Effector memory CD8-positive, alpha-beta T cell (primary cell): ENCODE data around the gene LLCFC1.

Experiments
- ATAC-seq: fragments of 150-1000 bp; cut with Tn5 transposase; replicated peaks from 2 replicates; pipeline ENCODE4 v1.10.0; 2021; ENCODE audit warnings: mild to moderate bottlenecking, moderate library complexity
- DNase-seq, 3 experiments: peaks; one replicate each; pipeline ENCODE4 v3.0.0; 2021
- H3K27ac Mint-ChIP-seq, 2 donors: one replicate each; pipeline ENCODE4 v1.8.0; 2022; ENCODE audit warnings: mild to moderate bottlenecking in 2 of 2, mixed read lengths in 2 of 2, moderate library complexity in 2 of 2
- H3K27me3 Mint-ChIP-seq, 2 donors: one replicate each; pipeline ENCODE4 v1.8.0; 2022; ENCODE audit warnings: mixed read lengths in 2 of 2
- H3K36me3 Mint-ChIP-seq: one replicate; pipeline ENCODE4 v1.8.0; 2022; ENCODE audit warnings: mild to moderate bottlenecking, moderate library complexity, mixed read lengths; ENCODE audit not compliant: insufficient read depth
- H3K4me1 Mint-ChIP-seq, 2 donors: one replicate each; pipeline ENCODE4 v1.8.0; 2022; ENCODE audit warnings: low read depth in 2 of 2, mixed read lengths in 2 of 2
- H3K4me3 Mint-ChIP-seq, 2 donors: one replicate each; pipeline ENCODE4 v1.8.0; 2022; ENCODE audit warnings: mild to moderate bottlenecking in 2 of 2, mixed read lengths in 2 of 2, moderate library complexity in 2 of 2
- H3K9me3 Mint-ChIP-seq, 2 donors: one replicate each; pipeline ENCODE4 v1.8.0; 2022; ENCODE audit warnings: mixed read lengths in 2 of 2

The LLCFC1 gene

DNA sequence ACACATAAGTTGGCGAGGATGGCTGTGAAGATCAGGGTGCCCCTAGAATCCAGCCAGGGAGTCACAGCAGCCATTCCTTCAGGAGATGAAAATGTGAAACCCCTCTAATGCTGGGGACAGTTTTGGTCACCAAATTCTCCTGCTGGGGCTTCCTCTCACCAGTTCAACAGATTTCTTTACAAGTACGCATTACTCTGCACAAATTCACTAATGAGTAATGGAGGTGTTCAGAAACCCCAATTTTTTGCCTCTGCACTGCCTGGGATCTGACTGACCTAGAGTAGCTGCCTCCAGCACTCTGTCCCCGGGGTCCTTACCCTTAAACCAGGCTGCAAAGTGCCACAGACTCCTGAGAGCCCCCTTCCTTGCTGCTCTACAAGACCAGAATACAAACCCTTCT lies 21.8 kb upstream of the LLCFC1 start:
- Mint-ChIP-seq H3K4me1 (no peaks in the 10 kb centered on the region), H3K27me3 (peaks cover 24 to 65% of the 10 kb centered on the region in 2 donors), H3K27ac (no peak overlapping the region), H3K36me3 (no peaks in the 10 kb centered on the region), H3K4me3 (no peak overlapping the region), H3K9me3 (no peaks in the 10 kb centered on the region)
- ATAC-seq, result no peak
- no peak for DNase-seq

DNA sequence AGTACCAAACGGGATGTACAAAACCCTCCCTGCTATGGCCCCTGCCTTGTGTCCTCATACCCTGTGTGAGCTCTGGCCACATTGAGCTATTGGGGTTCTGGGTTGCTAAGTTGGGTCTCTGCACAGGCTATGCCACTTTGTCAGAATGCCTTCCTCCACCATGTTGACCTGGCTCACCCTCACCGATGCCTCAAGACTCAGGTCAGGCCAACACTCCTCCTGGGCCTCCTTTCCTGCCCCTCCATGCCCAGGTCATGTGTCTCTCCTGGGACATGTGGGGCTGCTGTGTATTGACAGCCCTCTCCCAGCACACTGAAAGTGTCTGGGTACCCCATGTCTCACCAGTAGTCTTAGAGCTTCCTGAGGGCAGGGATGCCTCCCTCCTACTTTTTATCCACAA lies 20.4 kb upstream of the LLCFC1 start:
- DNase-seq (no peak), ATAC-seq (no peak)
- H3K27me3 Mint-ChIP-seq, result peaks cover 14 to 52% of the 10 kb centered on the region in 2 donors
- H3K4me3 Mint-ChIP-seq, result no peak overlapping the region
- no peaks in the 10 kb centered on the region for H3K4me1 Mint-ChIP-seq
- H3K27ac Mint-ChIP-seq, result no peak overlapping the region
- no peaks in the 10 kb centered on the region for H3K9me3 Mint-ChIP-seq
- no peaks in the 10 kb centered on the region for H3K36me3 Mint-ChIP-seq

DNA sequence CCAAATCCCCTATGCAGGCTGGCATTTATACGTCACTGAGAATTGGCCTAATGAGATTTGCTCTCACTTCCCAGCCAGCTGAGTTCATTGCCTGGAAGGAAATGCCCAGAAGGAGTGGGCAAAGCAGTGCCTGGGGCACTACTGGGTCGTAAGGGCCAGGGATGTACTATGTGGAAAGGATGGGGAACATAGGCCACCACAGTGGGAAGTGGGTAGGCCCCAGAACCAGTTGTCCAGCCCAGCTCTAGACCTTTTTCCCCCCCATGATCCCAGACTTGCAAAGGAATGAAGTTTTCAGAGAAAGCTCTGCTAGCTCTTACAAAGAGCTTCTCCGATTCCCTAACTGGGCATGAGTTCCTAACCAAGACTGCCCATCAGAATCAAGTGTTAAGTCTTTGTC lies 19.6 kb upstream of the LLCFC1 start:
- peaks cover 6 to 45% of the 10 kb centered on the region in 2 donors for H3K27me3 Mint-ChIP-seq
- no peaks in the 10 kb centered on the region for H3K36me3 Mint-ChIP-seq
- H3K27ac Mint-ChIP-seq, result no peak overlapping the region
- H3K4me1 Mint-ChIP-seq, result no peaks in the 10 kb centered on the region
- ATAC-seq (no peak), DNase-seq (no peak)
- H3K9me3 Mint-ChIP-seq, result no peaks in the 10 kb centered on the region
- H3K4me3 Mint-ChIP-seq, result no peak overlapping the region

DNA sequence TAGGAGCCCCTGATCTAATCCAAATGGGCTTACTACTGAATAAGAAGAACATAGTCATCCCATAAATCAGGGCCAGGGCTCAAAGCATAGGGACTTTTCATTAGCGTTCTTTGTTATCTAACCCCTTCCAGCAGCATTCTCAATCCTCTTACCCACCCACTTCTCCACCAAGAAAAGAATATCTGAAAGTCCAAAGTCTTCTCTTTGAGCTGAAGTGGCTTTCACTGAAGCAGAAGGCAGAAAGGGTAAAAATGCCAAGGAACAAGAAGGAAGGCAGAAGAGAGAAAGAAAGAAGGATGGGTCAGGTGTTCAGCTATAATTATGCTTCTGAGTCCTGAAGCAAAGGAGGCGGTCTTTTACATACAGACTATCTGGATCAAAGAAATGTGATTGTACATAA lies 15.9 kb upstream of the LLCFC1 start:
- ATAC-seq, result no peak
- no peaks in the 10 kb centered on the region for H3K36me3 Mint-ChIP-seq
- H3K27me3 Mint-ChIP-seq, result peaks cover 0 to 35% of the 10 kb centered on the region in 2 donors
- H3K27ac Mint-ChIP-seq, result no peak overlapping the region
- H3K9me3 Mint-ChIP-seq, result no peaks in the 10 kb centered on the region
- H3K4me3 Mint-ChIP-seq, result no peak overlapping the region
- DNase-seq, result no peak
- H3K4me1 Mint-ChIP-seq, result peaks cover 0 to 2% of the 10 kb centered on the region in 2 donors

DNA sequence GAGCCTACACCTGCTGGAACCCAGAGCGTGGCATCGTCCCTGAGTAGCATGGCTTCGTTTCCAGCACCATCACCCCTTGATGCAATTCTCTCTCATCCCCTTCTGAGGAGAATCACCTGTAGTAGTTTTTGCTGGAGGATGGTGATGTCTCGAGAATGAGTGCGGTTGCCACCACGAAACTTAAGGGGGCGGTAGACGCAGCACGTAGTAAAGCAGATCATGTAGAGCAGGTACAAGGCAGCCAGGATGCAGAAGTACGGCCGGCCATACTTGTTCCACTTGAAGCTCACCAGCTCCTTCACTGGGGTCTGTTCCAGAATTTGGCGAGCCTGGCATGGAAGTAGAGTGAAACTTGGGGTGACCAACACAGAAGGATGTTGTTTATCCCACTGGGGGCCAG lies 13.9 kb upstream of the LLCFC1 start:
- H3K27me3 Mint-ChIP-seq, result peaks cover 3 to 29% of the 10 kb centered on the region in 2 donors
- DNase-seq (no peak), ATAC-seq (no peak)
- no peaks in the 10 kb centered on the region for H3K36me3 Mint-ChIP-seq
- no peaks in the 10 kb centered on the region for H3K9me3 Mint-ChIP-seq
- peaks cover 0 to 2% of the 10 kb centered on the region in 2 donors for H3K4me1 Mint-ChIP-seq
- no peak overlapping the region for H3K27ac Mint-ChIP-seq
- no peak overlapping the region for H3K4me3 Mint-ChIP-seq

DNA sequence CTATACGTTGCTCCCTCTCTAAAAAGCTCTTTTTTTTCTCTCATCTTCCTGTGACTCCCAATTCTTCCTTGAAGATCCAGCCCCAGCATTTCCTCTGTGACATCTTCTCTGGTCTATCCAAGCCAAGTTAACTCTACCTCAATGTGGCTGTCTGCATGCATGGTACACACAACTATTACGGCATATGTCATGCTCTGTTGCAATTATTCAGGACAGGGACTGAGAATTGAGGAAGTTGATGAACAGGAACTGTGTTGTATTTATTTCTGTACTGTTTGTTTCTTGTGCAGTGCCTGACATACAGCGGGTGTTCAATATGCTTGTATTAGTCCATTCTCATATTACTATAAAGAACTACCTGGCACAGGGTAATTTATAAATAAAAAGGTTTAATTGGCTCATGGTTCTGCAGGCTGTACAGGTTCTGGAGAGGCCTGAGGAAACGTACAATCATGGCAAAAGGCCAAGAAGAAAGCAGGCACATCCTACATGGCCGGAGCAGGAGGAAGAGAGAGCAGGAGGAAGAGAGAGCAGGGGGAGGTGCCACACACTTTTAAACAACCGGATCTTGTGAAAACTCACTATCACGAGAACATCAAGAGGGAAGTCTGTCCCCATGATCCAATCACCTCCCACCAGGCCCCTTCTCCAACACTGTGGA lies 12.1 kb upstream of the LLCFC1 start:
- Mint-ChIP-seq H3K4me1 (peaks cover 0 to 2% of the 10 kb centered on the region in 2 donors), H3K27ac (no peak overlapping the region), H3K36me3 (no peaks in the 10 kb centered on the region), H3K9me3 (no peaks in the 10 kb centered on the region), H3K27me3 (peaks cover 5 to 30% of the 10 kb centered on the region in 2 donors), H3K4me3 (no peak overlapping the region)
- no peak for ATAC-seq
- no peak for DNase-seq

DNA sequence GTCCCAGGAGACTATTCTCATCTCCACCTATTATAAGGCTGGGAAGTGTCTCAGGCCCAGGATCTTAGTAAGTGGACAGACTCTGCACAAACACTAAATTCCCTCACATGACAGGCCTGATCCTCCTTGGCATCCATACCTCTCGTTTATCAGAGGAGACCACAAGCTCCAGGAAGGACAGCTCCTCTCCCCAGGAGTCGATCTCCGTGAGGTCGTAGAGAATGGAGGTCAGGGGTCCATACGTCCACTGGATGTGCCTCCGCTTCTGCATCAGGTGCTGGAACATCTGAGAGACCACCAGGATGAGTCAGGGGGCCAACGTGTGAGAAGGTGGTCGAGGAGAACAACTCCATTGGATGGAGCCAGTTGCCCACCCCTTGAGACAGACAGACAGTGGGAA lies 11.3 kb upstream of the LLCFC1 start:
- no peaks in the 10 kb centered on the region for H3K9me3 Mint-ChIP-seq

DNA sequence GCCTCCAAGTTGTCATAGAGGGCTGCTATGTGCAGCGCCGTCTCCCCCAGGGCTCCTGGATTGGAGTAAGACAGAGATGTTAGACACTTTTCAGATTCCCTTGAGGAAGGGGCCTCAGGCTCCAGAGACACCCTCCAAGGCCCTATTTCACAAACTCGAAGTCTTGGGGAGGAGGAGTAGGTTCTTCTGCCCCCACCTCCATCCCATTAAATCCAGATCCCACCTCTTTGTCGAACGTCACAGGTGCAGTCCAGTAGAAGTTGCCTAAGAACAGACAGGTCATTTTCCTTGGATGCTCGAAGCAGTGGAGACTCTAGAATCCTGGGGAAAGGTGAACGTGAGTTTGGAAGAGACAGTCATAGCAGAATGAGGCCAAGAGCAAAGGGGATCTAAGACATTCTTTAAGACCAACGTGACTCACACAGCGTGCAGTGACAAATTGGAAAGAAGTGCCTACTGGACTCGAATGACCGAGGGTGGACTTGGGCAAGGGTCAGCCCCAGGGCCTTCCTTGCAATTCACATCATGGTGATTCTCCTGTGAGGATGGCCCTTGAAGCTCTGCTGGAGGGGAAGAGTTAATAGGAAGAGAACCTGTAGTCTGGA lies 9.1 kb upstream of the LLCFC1 start:
- ATAC-seq, result no peak
- no peak overlapping the region for H3K27ac Mint-ChIP-seq
- peaks cover 18 to 46% of the 10 kb centered on the region in 2 donors for H3K27me3 Mint-ChIP-seq
- H3K36me3 Mint-ChIP-seq, result no peaks in the 10 kb centered on the region
- no peak overlapping the region for H3K4me3 Mint-ChIP-seq
- DNase-seq, result no peak
- H3K9me3 Mint-ChIP-seq, result no peaks in the 10 kb centered on the region
- H3K4me1 Mint-ChIP-seq, result peaks cover 0 to 5% of the 10 kb centered on the region in 2 donors

More for the DNA sequence above, 11.3 kb upstream of the LLCFC1 start:
- Mint-ChIP-seq H3K4me3 (no peak overlapping the region), H3K36me3 (no peaks in the 10 kb centered on the region), H3K27me3 (peaks cover 9 to 34% of the 10 kb centered on the region in 2 donors), H3K4me1 (peaks cover 0 to 2% of the 10 kb centered on the region in 2 donors), H3K27ac (no peak overlapping the region)
- DNase-seq (no peak), ATAC-seq (no peak)

DNA sequence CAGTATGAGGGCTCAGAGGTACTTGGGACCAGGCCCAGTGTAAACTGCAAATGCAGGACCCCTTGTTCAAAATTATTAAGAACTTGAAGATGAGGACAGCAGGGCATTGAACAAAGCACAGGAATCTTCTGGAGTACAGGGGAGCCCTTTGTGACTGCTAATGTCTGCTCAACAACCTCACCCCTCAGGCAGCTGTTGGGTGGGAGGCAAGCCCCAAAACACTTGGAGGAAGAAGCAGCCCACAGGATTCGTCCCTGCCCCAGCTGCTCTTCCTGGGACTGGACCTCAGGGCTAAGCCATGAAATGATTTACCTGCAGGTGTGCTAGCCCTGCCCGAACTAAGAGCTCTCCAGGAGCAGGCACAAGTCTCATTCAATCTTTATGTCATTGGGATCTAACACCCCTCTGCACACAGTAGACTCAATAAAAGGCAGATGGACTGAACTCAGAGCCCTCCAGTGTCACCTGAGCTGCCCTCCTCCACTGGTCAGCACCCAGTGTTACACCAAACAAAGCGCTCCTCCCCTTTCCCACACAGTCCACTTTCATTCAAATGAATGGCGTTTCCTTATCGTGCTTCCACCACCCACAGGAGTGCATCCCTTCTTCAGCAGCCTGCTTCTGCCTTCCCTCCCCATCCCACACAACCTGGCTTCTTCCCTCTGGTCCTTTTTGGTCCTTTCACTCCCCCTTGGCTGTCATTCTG lies 6.7 kb upstream of the LLCFC1 start:
- H3K4me1 Mint-ChIP-seq, result peaks cover 0 to 3% of the 10 kb centered on the region in 2 donors
- peaks cover 29 to 52% of the 10 kb centered on the region in 2 donors for H3K27me3 Mint-ChIP-seq
- H3K36me3 Mint-ChIP-seq, result no peaks in the 10 kb centered on the region
- H3K27ac Mint-ChIP-seq, result no peak overlapping the region
- H3K4me3 Mint-ChIP-seq, result no peak overlapping the region
- no peaks in the 10 kb centered on the region for H3K9me3 Mint-ChIP-seq
- ATAC-seq (no peak), DNase-seq (no peak)

DNA sequence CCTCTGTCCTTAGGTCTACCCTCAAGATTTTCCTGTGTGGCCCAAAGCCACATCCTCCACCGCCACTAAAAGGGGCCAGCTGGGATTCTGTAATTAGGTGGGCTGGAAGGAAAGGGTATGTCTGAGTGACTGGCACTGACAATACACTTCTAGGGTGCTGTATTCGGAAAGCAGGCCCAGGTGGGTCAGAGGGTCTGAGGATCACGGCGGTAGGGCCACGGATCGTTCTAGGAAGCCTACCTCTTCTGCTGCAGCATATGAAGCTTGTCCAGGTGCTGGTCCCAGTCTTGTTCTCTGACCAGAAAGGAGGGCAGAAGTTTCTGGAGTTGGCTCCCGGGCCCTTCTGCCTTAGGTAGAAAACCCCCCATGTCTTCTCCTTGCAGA lies 6.2 kb upstream of the LLCFC1 start:
- H3K27me3 Mint-ChIP-seq, result peaks cover 29 to 47% of the 10 kb centered on the region in 2 donors
- ATAC-seq (no peak), DNase-seq (no peak)
- H3K9me3 Mint-ChIP-seq, result no peaks in the 10 kb centered on the region
- no peak overlapping the region for H3K4me3 Mint-ChIP-seq
- H3K4me1 Mint-ChIP-seq, result peaks cover 0 to 3% of the 10 kb centered on the region in 2 donors
- H3K27ac Mint-ChIP-seq, result no peak overlapping the region
- no peaks in the 10 kb centered on the region for H3K36me3 Mint-ChIP-seq

DNA sequence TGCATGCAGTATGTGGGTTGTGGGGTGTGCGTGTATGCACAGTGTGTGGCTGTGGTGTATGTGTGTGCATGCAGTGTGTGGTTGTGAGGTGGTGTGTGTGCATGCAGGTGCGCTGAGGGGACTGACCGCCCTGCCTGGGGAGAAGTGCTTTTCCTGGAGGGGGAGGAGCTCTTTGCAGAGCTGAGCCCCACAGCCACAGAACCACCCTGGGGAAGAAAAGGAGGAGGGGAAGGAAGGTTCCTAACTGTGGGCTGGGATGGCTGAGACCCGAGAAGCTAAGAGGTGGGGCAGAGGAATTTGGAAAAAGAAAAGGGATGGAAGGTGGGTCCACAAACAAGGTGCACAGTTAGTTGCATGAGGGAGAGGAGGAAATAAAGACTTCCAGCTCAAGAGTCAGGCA lies 5.7 kb upstream of the LLCFC1 start, which contains the start of gene TRPV5:
TRPV5 (minus strand) TSS at position 123 of the 400 bp plus-strand sequence. CDS start 287 bp downstream, outside the sequence.
- DNase-seq, result no peak
- Mint-ChIP-seq H3K9me3 (no peaks in the 10 kb centered on the region), H3K27ac (no peak within 1 kb of the TSS), H3K36me3 (no peaks in the 10 kb centered on the region), H3K4me1 (peaks cover 0 to 3% of the 10 kb centered on the region in 2 donors), H3K27me3 (peaks cover 29 to 41% of the 10 kb centered on the region in 2 donors), H3K4me3 (no peak within 1 kb of the TSS)
- ATAC-seq, result no peak

DNA sequence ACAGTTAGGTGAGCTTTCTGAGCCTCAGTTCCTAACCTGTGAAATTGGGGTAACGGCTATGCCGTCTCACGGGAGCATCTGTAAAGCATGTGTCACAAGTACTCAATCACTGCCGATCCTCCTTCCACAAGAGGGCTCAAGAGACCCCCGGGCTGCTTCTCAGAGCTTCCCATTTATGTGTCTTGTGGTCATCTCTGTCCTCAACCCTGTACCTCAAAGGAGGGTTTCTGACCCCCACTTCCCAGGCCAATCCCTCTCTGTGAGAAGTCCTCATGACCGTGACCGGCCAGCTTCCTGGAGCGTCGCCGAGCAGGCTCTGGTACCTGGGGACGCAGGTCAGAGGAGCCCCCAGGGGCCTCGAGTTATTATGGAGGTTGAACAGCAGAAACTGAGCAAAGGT lies 5.2 kb upstream of the LLCFC1 start:
- Mint-ChIP-seq H3K36me3 (no peaks in the 10 kb centered on the region), H3K4me3 (no peak overlapping the region), H3K4me1 (peaks cover 0 to 3% of the 10 kb centered on the region in 2 donors), H3K9me3 (no peaks in the 10 kb centered on the region), H3K27me3 (peaks cover 29 to 40% of the 10 kb centered on the region in 2 donors), H3K27ac (no peak overlapping the region)
- DNase-seq, result no peak
- ATAC-seq, result no peak

DNA sequence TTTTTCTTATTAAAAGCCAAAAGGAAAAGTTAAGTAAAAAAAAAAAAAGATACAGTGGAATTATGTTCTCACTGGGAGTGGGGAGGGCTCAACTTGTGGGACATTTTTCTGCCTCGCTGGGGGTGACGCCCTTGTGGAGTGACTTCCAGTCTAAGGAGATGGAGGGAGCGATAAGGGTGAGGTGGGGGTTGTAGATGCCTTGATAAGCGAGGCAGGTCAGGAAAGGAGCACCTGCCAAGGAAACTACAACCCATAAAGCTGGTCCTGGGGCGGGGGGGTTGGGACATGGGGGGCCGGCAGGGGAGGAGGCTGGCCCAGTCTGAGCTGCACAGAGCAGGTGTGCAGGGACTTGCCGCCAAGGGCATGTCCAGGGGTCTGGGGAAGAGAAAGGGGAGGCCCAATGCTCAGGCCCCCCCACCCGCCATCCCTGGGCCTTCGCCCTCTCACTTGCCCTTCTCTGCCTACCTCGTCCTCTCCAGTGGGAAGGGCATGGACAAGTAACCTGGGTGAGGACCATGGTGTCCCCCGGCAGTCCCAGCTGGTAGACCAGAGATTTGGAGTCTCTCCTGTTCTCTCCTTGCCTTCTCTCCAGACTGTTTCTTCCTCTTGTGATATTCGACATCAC lies 3.2 kb upstream of the LLCFC1 start:
- Mint-ChIP-seq H3K4me1 (peaks cover 0 to 3% of the 10 kb centered on the region in 2 donors), H3K27ac (peak overlapping the region in 1 of 2 donors; percentile 44), H3K27me3 (peaks cover 27 to 40% of the 10 kb centered on the region in 2 donors), H3K36me3 (no peaks in the 10 kb centered on the region), H3K4me3 (no peak overlapping the region), H3K9me3 (no peaks in the 10 kb centered on the region)
- ATAC-seq, result no peak
- no peak for DNase-seq
